ENCODE data around the gene TRIM61. TPM values are rescaled to one million over a fixed set of nuclear protein-coding genes. Genes with fewer than 3 reads are reported as not detected.
"Not testable (repeated sequence)": the region's sequence is repeated elsewhere in the genome, so short reads cannot be mapped to it uniquely, and the experiment has no call there.

Gene TRIM61
- polyA plus RNA-seq, 4 donors = 2.6 to 4.2 (median 3.4) TPM

DNA sequence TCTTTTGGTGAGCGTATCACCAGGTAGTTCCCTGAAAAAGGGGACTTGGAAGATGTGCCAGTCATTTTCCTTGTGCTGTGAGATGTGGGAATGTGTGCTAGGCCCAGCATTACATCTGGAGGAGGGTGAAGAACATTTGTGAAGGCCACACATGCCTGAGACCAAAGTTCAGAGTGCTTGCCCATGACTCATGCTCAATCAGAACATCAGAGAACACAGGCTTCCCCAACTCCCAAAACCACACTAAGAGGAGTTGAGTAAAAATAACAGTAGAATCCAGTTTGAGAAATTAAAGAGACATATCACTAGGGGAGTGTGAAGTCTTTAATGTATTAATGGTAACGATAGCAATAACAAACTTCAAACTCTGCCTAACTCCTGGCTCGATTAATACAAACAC is 18.0 kb downstream of the TRIM61 start:
- not testable (repeated sequence) for DNase-seq (ENCODE audit: low read depth in 4 of 4, low spot score in 3 of 4)

DNA sequence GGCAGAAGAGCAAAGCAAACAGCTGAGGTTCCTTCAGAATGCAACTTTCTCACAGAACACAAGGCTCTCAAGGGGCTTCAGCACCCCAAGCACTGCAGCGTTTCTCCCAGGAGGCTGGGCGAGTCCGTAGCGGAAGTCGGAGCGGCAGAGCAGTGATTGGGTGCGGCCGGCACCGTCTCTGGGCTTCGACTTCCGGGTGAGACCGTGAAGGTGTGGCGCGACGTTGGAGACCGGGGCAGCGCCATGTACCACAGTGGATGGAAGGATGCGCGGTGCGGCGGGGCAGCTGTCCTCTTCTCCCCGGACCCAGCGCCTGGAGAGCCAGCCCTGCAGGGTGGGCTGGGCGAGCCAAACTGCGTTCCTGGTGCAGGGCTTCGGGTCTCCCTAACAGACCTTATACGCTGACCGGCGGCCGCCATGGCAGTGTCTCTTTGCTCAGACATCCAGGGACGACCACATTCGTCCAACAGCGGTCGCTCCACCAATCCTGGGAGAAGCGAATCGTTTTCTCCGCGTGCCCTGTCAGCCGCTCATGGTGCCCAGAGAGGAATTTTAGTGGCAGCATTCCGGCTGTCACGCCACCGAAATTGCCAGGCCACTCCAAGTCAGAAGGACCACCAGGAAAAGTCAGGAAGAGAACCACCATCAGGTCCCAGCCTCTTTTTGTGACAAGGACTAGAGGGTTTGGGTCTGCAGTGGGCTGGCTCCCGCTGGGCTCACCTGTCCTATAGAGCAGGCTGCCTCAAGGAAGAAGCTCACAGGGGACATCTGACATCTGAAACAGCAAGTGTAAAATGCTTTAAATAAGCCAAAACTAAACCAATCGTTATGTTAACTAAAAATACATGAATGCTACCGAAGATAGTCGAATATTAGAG is 20.5 kb downstream of the TRIM61 start:
- peak; percentile 33 to 60 (median 39) for DNase-seq (ENCODE audit: low read depth in 4 of 4, low spot score in 3 of 4)

DNA sequence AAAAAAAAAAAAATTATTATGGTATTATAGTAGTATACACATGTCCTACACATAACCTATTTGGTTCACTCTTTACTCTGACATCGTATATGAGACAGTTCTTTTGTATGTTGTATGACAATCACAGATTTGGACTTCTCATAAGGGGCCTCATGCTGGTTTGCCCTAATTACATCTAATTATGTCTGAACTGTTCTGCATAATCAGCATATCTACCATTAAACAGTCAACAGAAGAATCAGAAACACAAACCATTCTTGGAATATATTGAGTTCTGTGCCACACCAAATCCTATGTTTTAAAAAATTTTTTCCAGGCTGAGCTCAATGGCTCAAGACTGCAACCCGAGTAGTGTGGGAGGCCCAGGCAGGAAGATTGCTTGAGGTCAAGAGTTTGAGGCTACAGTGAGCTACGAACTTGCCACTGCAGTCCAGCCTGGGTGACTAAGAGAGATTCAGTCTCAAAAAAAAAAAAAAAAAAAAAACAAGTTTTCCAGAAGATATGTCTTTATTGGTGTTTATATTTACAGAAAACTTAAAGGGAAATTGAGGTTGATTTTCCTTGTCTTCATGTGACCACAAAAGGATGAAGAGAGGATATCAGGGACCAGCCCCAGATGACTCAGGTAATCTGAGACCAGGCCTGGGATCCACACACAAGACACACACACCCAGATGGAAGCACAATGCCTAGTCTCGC is 22.2 kb downstream of the TRIM61 start:
- no peak for DNase-seq (ENCODE audit: low read depth in 4 of 4, low spot score in 3 of 4)

DNA sequence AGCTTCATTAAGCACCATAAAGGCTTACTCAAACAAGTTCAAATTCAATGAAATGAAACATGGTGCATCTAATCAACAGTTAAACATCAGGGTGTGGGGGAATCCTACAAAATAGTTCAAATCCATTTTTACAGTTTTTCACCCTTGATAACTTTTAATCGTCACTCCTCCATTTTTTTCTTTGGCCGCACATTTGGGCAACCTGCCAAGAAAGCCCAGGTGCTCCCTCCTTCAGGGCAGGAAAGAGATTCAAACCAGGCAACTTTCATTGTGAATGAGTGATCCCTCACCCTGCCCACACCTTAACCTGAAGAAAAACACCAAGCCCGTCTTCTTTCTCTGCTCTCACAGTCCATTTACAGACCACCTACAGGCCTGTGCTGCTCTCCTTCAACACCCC is 24.9 kb downstream of the TRIM61 start:
- no peak for DNase-seq (ENCODE audit: low read depth in 4 of 4, low spot score in 3 of 4)

DNA sequence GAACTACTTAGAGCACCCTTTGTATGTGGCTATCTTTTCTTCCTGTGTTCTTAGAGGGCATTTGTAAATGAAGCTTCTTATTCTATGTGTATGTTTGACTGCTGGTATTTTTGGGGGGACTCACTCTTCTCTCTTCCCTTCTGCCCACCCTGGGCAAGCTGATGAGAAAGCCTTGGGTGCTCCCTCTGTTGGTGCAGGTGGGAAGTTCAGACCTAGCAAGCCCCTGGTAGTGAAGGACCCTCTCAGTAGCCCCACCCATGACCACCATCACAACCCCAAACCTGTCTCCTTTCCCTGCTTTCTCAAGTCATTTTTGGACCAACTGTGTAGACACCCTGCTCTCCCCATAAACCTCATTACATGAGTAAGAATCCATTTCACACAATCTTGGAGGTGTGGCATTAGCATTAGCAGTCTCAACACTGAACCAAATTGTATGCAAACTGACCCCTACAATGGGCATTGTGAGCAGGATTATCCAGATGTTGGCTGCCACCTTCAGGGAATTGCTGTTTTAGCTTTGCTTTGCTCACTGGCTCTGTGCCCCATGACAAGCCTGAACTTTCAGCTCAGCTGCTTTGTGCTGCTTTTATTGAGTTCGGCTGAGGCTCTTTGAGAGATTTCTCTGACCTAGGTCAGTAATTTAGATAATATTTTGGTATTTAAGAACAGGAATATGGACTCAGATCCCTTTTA is 27.9 kb downstream of the TRIM61 start:
- no peak for DNase-seq (ENCODE audit: low read depth in 4 of 4, low spot score in 3 of 4)

DNA sequence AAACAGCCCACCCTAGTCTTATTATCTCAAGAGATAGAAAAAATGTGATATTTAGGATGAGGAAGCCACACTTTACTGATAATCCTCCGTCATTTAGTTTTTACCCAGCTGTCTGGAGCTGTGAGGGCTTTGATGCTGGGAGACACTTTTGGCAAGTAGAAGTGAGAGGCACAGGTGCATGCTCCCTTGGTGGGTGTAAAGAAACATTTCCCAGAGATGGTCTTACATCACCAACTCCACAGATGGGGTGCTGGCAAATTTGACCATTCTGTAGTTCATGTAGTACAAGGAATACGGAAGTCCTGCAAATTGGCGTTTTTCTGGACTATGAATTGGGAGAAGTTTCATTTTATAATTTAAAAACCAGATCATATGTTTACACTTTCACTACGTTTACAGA is 28.5 kb downstream of the TRIM61 start:
- no peak for DNase-seq (ENCODE audit: low read depth in 4 of 4, low spot score in 3 of 4)

DNA sequence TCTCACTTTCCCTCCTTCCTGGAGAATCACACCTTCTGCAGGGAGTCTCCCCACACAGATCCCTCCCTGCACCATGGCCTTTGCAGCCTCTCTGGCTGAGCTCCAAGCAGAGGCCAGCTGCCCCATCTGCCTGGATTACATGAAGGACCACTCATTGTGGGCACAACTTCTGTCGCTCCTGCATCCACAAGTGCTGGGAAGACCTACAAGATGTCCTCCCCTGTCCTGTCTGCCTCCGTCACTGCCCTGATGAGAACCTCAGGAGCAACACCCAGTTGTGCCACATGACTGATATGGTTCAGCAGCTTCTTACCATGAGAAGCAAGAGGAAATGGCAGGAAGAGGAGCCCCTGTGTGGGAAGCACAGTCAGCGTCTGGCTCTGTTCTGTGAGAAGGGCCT is 29.5 kb downstream of the TRIM61 start:
- not testable (repeated sequence) for DNase-seq (ENCODE audit: low read depth in 4 of 4, low spot score in 3 of 4)

DNA sequence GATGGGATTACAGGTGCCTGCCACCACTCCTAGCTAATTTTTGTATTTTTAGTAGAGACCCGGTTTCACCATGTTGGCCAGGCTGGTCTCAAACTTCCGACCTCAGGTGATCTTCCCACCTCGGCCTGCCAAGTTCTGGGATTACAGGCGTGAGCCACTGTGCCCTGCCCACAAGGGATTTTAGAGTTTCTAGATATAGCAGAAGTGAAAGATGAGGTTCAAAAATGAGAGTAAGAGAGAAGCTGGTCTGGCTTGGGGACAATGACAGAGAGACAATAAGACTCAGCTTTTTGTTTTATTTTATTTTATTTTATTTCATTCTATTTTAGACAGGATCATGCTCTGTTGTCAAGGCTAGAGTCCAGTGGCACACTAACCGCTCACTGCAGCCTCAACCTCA is 30.6 kb downstream of the TRIM61 start:
- DNase-seq (ENCODE audit: low read depth in 4 of 4, low spot score in 3 of 4) = no peak

DNA sequence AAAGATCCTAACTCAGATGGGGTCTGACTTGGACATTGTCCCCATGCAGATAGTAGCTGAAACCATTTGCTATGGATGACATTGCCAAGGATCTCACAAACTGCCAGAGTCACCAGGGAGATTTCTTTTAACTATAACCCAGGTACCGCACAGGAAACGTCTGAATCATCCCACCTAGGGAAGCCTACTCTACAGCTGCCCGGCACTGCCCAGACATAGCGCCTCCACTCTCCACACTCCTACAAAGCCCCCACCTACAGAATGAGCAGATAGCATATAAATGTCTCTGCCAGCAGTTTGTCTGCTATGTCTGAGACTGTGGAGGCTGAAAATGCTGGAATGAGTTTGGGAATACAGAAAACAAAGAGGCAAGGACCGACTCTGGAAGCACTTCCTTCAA is 32.3 kb downstream of the TRIM61 start:
- no peak for DNase-seq (ENCODE audit: low read depth in 4 of 4, low spot score in 3 of 4)

DNA sequence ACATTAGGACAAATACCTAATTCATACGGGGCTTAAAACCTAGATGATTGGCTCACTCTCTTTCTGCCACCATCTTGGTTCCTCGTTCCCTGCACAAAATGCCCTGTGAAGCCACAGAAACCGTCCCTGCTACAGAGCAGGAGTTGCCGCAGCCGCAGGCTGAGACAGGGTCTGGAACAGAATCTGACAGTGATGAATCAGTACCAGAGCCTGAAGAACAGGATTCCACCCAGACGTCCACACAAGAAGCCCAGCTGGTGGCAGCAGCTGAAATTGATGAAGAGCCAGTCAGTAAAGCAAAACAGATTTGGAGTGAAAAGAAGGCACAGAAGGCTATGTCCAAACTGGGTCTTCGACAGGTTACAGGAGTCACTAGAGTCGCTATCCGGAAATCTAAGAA is 34.3 kb downstream of the TRIM61 start:
- DNase-seq (ENCODE audit: low read depth in 4 of 4, low spot score in 3 of 4) = no peak

DNA sequence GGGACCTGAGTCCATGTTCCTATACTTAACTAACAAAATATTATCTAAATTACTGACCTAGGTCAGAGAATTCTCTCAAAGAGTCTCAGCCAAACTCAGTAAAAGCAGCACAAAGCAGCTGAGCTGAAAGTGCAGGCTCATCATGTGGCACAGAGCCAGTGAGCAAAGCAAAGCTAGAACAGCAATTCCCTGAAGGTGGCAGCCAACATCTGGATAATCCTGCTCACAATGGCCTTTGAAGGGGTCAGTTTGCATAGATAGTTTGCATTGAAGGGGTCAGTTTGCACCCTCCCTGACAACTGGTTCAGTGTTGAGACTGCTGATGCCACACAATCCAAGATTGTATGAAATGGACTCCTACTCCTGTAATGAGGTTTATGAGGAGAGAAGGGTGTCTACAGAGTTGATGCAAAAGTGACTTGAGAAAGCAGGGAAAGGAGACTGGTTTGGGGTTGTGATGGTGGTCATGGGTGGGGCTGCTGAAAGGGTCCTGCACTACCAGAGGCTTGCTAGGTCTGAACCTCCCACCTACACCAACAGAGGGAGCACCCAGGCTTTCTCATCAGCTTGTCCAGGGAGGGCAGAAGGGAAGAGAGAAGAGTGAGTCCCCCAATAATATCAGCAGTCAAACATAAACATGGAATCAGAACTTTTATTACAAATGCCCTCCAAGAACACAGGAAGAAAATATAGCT is 39.7 kb downstream of the TRIM61 start:
- peak in 1 of 4 donors; percentile 5 for DNase-seq (ENCODE audit: low read depth in 4 of 4, low spot score in 3 of 4)

DNA sequence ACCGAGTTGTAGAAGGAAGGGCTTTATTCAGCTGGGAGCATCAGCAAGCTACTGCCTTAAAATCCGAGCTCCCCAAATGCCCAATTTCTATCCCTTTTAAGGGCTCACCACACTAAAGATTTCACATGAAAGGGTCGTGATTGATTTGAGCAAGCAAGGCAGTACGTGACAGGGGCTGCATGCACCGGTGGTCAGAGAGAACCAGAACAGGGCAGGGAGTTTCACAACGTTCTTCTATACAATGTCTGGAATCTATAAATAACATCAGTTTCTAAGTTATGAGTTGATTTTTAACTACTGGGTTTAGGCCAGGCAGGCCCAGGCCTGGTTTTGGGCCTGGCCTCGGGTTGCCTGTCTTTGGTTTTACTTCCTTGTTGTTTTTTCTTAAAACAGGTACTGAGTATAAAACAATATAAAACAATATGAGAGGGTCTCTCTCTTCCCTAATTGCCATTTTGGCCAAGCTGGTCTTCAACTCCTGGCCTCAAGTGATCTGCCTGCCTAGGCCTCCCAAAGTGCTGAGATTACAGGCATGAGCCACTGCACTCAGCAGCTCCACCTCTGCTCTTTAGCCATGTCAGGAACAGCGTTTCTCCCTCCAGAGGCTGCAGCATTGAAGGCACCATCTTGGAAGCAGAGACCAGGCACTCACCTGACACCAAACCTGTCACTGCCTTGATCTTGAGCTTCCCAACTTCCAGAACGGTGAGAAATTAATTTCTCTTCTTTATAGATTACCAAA is 41.4 kb downstream of the TRIM61 start:
- not testable (repeated sequence) for DNase-seq (ENCODE audit: low read depth in 4 of 4, low spot score in 3 of 4)

DNA sequence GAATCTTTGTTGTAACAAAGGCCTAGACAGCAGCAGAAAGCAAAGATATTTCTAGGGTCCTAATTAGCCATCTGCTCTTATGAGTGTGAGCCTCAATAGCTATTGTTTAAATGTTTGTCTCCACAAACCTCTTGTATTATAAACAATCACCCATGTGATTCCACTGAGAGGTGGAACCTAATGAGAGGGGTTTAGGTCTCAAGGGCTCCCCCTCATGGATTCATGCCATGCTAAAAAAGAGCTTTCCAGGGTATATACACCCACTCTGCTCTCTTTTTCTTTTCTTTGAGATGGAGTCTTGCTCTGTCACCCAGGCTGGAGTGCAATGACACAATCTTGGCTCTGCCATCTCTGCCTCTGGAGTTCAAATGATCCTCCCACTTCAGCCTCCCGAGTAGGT is 42.1 kb downstream of the TRIM61 start:
- no peak for DNase-seq (ENCODE audit: low read depth in 4 of 4, low spot score in 3 of 4)

DNA sequence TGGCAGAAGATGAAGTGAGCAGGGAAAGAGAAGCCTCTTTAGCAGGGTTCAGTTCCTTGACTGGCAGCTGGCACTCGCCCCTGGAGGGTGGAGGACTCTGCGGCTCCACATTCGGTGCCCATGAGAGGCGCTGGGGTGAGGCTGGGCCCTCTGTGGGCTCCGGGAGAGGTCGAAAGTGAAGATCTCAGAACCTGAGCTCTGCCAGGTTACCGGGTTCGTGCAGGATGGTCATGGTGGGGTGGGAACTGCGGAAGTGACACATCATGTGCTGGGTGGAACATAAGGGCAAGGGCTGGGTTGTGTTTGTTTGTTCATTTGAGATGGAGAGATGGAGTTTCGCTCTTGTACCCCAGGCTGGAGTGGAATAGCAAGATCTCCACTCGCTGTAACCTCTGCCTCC is 44.2 kb downstream of the TRIM61 start:
- no peak for DNase-seq (ENCODE audit: low read depth in 4 of 4, low spot score in 3 of 4)

DNA sequence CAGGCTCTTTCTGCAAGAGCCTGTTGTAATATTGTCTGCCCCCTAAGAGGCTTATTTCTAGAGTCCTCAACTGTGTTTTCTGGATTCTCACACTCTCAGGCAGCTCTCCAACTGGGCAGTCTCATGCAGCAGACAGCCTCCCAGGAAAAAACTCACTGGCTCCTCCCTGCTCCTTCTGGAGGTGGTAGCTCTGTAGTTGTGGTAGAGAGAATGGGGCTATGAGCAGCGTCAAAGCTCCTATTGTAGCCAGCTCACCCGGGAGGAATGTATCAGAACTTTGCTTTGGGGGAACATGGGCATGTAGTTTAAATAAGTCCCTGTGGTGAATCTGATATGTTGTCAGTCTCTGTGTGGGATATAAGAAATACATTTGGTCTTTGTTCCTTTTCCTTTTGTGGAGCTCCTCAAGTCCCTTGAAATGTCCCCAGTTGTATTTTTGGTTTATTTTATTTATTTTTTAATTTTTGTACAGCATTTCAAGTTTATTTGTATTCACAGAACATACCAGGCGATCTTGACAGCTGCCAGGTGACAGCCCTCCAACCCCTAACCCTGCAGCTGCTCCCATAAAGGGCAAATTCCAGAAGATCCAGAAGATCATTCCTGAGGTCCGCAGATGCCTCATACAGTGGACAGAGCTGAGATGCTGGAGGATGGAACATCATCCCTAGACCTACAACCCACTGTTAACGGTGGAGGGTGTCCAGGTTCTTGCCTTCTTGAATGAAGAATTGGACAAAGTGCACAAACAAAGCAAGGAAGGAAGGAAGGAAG is 45.7 kb downstream of the TRIM61 start:
- no peak for DNase-seq (ENCODE audit: low read depth in 4 of 4, low spot score in 3 of 4)

DNA sequence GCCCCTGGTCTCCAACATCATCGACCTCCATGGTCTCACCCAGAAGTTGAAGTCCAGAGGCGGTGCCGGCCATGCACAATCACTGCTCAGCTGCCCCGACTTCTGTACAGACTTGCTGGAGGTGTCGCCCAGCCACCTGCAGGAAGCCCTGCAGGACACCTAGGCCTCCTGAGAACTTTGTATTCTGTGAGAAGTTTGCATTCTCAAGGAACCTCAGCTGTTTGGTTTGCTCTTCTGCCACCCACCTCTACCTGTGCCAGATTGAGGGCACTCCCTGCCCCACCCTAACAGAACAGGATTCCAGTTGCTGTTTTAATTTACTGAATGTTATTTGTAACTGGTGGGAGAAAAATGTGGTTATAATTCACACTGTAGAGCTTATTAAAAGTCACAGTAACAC is 46.8 kb downstream of the TRIM61 start:
- DNase-seq (ENCODE audit: low read depth in 4 of 4, low spot score in 3 of 4) = no peak

DNA sequence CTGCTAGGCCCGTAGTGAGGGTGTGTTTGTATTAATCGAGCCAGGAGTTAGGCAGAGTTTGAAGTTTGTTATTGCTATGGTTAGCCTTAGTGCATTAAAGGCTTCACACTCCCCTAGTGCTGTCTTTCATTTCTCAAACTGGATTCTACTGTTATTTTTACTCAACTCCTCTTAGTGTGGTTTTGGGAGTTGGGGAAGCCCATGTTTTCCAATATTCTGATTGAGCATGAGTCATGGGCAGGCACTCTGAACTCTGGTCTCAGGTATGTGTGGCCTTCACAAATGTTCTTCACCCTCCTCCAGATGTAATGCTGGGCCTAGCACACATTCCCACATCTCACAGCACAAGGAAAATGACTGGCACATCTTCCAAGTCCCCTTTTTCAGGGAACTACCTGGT is 50.4 kb downstream of the TRIM61 start:
- not testable (repeated sequence) for DNase-seq (ENCODE audit: low read depth in 4 of 4, low spot score in 3 of 4)

DNA sequence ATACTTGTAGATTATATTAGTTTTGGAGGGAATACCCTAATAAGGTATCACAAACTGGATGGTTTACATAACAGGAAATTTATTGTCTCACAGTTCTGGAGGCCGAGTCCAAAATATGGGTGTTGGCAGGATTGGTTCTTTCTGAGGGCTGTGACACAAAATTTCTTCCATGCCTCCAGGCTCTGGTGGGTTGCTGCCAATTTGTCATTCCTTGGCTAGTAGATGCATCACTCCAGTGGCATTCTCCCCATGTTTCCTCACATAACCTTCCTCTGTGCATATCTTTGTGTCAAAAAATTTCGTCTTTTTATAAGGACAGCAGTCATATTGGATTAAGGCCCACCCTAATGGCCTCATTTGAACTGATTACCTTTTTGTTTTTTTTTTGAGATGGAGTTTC is 51.2 kb downstream of the TRIM61 start:
- DNase-seq (ENCODE audit: low read depth in 4 of 4, low spot score in 3 of 4) = no peak

DNA sequence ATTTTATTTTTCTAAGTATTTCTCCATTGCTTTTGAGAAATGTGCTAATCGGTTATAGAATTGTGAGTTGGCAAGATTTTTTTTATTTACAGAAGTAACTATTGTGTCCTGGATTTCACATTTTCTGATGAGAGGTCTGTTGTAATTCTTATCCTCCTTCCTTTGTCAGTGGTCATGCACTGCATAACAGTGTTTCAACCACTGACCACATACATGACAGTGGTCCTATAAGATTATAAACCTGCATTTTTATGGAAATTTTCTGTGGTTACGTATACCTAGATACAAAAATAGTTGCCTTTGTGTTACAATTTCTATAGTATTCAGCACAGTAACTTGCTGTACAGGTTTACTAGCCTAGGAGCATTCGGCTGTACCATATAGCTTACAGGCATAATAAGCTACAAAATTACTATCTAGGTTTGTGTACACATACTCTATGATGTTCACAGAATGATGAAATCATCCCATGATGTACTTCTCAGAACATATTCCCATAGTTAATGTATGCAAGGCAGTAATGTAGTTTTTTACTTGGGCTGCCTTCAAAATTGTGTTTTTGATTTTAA is 52.7 kb downstream of the TRIM61 start:
- DNase-seq (ENCODE audit: low read depth in 4 of 4, low spot score in 3 of 4) = no peak
